Transverse colon (tissue), 4 donors: ENCODE measurements around the gene CSKMT. TPM values are rescaled to one million over a fixed set of nuclear protein-coding genes. Genes with fewer than 3 reads are reported as not detected.

Source experiments
- DNase-seq: peaks from one replicate; pipeline ENCODE4 v3.0.0-alpha.2; 2019
- H3K27ac ChIP-seq, 4 donors: fragments of 200-600 bp; sonication (generic); 2 replicates each; pipeline ENCODE4 v1.5.1; 2016 to 2018; ENCODE audit warnings: inconsistent platforms in 4 of 4
- H3K27me3 ChIP-seq: fragments of 200-600 bp; sonication (generic); 2 replicates; pipeline ENCODE4 v1.5.1; 2017; ENCODE audit warnings: inconsistent platforms
- H3K36me3 ChIP-seq, 4 donors: fragments of 200-600 bp; sonication (generic); 2 replicates each; pipeline ENCODE4 v1.5.1; 2017 to 2019; ENCODE audit warnings: inconsistent platforms in 4 of 4
- H3K4me1 ChIP-seq, 4 donors: fragments of 200-600 bp; sonication (generic); 2 replicates each; pipeline ENCODE4 v1.5.1; 2017 to 2020; ENCODE audit warnings: inconsistent platforms in 4 of 4
- H3K4me3 ChIP-seq, 4 donors: fragments of 200-600 bp; sonication (generic); 1 replicate in 1 of 4; 2 replicates in 3 of 4; pipeline versions ENCODE4 v1.5.1 to v1.6.1; 2017 to 2019; ENCODE audit warnings: inconsistent platforms in 4 of 4
- H3K9me3 ChIP-seq, 2 donors: fragments of 200-600 bp; sonication (generic); 2 replicates each; pipeline ENCODE4 v1.5.1; 2017 to 2019; ENCODE audit warnings: inconsistent platforms in 2 of 2
- CTCF ChIP-seq, 5 experiments: fragments of 200-600 bp in 3 of 5; fragments of 450-650 bp in 2 of 5; sonication (generic) in 3 of 5; IDR thresholded peaks; 1 replicate in 2 of 5; 2 replicates in 3 of 5; pipeline ENCODE4 v1.5.1; 2016 to 2017; ENCODE audit warnings: antibody characterized with exemption in 5 of 5, inconsistent platforms in 3 of 5, mild to moderate bottlenecking in 2 of 5, moderate library complexity in 1 of 5
- EP300 ChIP-seq: sonication (generic); formaldehyde crosslinking; IDR thresholded peaks from one replicate; pipeline ENCODE4 v1.6.1; 2017; ENCODE audit warnings: antibody characterized with exemption, low read depth
- POLR2A ChIP-seq: fragments of 450-650 bp; IDR thresholded peaks from one replicate; pipeline ENCODE4 v1.6.1; 2016; ENCODE audit warnings: antibody characterized with exemption, mild to moderate bottlenecking, moderate library complexity
- POLR2AphosphoS5 ChIP-seq, 3 donors: sonication (generic); formaldehyde crosslinking; IDR thresholded peaks; one replicate each; pipeline ENCODE4 v1.6.1; 2016; ENCODE audit warnings: antibody characterized with exemption in 3 of 3
- WGBS, 2 donors: methylation state at CpG; one replicate each; pipeline ENCODE4 v1.1.5; 2018; ENCODE audit warnings: low coverage in 1 of 2; 5-methylcytosine and 5-hydroxymethylcytosine counted together
- in situ Hi-C, 4 donors: fragments of 200-750 bp; cut with MboI; loops; one replicate each; pipeline versions ENCODE4 v1.15.0 to v1.15.1; 2017; ENCODE audit warnings: low sequenced_read_pairs in 3 of 4, low pct_ligation_motif_present in 1 of 4, low pct_unique_long_range_greater_than_20kb in 1 of 4
- intact Hi-C: fragments of 100-400 bp; cut with DNase I; formaldehyde crosslinking; loops from one replicate; pipeline ENCODE4 v1.15.1; 2023; ENCODE audit warnings: low total_unique reads
- total RNA-seq, 4 donors: library from RNA; depleted of rRNA; stranded (reverse); fragments of >200 nt; gene quantifications; one replicate each; pipeline ENCODE4 v1.1.0, GENCODE V29; 2016

Gene CSKMT
- total RNA-seq, 4 donors from 2014 or later = 6.0 to 17.0 TPM; not detected in 2

GRCh38 chr11:62644220-62644619 is 20.9 kb upstream of the CSKMT start:
- Histone ChIP-seq H3K27me3 (no peaks in the 10 kb centered on the region), H3K27ac (peak overlapping the region in 1 of 4 donors; percentile 21), H3K36me3 (peaks cover 0 to 9% (median 0%) of the 10 kb centered on the region in 4 donors), H3K9me3 (no peaks in the 10 kb centered on the region), H3K4me1 (peaks cover 12 to 25% (median 21%) of the 10 kb centered on the region in 4 donors), H3K4me3 (no peak overlapping the region)
- in situ Hi-C loops (no loop called here), intact Hi-C loops (no loop called here)
- TF ChIP-seq POLR2AphosphoS5 (IDR thresholded peaks at IDR 0.05) = no peak
- TF ChIP-seq EP300 = no peak
- no peak for TF ChIP-seq POLR2A
- no peak for TF ChIP-seq CTCF (IDR thresholded peaks at IDR 0.05)
- WGBS, 2 donors = 74 to 100% methylated on average over 2 to 8 of the region's 8 CpGs
- no peak for DNase-seq

GRCh38 chr11:62645671-62645945 is 19.5 kb upstream of the CSKMT start:
- in situ Hi-C loops = no loop called here
- Histone ChIP-seq H3K36me3 (peaks cover 0 to 9% (median 3%) of the 10 kb centered on the region in 4 donors), H3K4me3 (peak overlapping the region; percentile 81 to 99 (median 85)), H3K9me3 (no peaks in the 10 kb centered on the region), H3K27ac (peak overlapping the region; percentile 91 to 99 (median 94)), H3K27me3 (no peaks in the 10 kb centered on the region), H3K4me1 (peaks cover 12 to 25% (median 21%) of the 10 kb centered on the region in 4 donors)
- DNase-seq = no peak
- 0 to 7% methylated on average over 1 to 11 of the region's 11 CpGs for WGBS, 2 donors
- TF ChIP-seq EP300 = no peak
- TF ChIP-seq POLR2A = no peak
- no peak for TF ChIP-seq CTCF (IDR thresholded peaks at IDR 0.05)
- TF ChIP-seq POLR2AphosphoS5 (IDR thresholded peaks at IDR 0.05) = no peak
- intact Hi-C loops = no loop called here

- peak; percentile 100 for DNase-seq
- Histone ChIP-seq H3K4me1 (peaks cover 12 to 25% (median 21%) of the 10 kb centered on the region in 4 donors), H3K27ac (peak within 1 kb of the TSS; percentile 91 to 99 (median 94)), H3K36me3 (peaks cover 0 to 9% (median 3%) of the 10 kb centered on the region in 4 donors), H3K4me3 (peak within 1 kb of the TSS; percentile 81 to 99 (median 85)), H3K9me3 (no peaks in the 10 kb centered on the region), H3K27me3 (no peaks in the 10 kb centered on the region)
- intact Hi-C loops (no loop called here), in situ Hi-C loops (no loop called here)
- 0% methylated on average over 1 to 59 of the region's 73 CpGs for WGBS, 2 donors
- no peak for TF ChIP-seq EP300
- TF ChIP-seq POLR2A = peak; percentile 92
- TF ChIP-seq POLR2AphosphoS5 (IDR thresholded peaks at IDR 0.05) = peak; percentile 94 to 95 (median 95)
- TF ChIP-seq CTCF (IDR thresholded peaks at IDR 0.05) = peak in 2 of 5 experiments; percentile 14 to 21
Observed at GRCh38 chr11:62645946-62646824, 18.9 kb upstream of the CSKMT start, which contains the start of gene GANAB. Gene GANAB (minus strand): TSS chr11:62646613. CDS start chr11:62646599, 14 bp downstream.

- Histone ChIP-seq H3K36me3 (peaks cover 0 to 9% (median 3%) of the 10 kb centered on the region in 4 donors), H3K27me3 (no peaks in the 10 kb centered on the region), H3K27ac (peak overlapping the region; percentile 91 to 99 (median 94)), H3K4me3 (no peak overlapping the region), H3K9me3 (no peaks in the 10 kb centered on the region), H3K4me1 (peaks cover 18 to 32% (median 25%) of the 10 kb centered on the region in 4 donors)
- intact Hi-C loops (no loop called here), in situ Hi-C loops (no loop called here)
- TF ChIP-seq CTCF (IDR thresholded peaks at IDR 0.05) (no peak), POLR2AphosphoS5 (IDR thresholded peaks at IDR 0.05) (no peak), EP300 (no peak), POLR2A (no peak)
- DNase-seq = no peak
- 0 to 68% methylated on average over 3 to 32 of the region's 32 CpGs for WGBS, 2 donors
Observed at GRCh38 chr11:62646825-62647608, 18.1 kb upstream of the CSKMT start.
